OCI-LY1 (cell line): ENCODE measurements around the gene SLC4A2.

Source experiments
- H2AFZ ChIP-seq: fragments of 200-600 bp; sonication (generic), shearing (Covaris generic); 2 replicates; pipeline ENCODE4 v1.6.0; 2014; ENCODE audit warnings: antibody characterized with exemption, mild to moderate bottlenecking, low read length
- H3F3A ChIP-seq: fragments of 200-600 bp; sonication (generic), shearing (Covaris generic); 2 replicates; pipeline ENCODE4 v1.6.0; 2014; ENCODE audit warnings: mild to moderate bottlenecking, antibody characterized with exemption, low read length, moderate library complexity; ENCODE audit not compliant: insufficient read depth
- H3K27ac ChIP-seq: fragments of 200-600 bp; sonication (generic); 2 replicates; pipeline ENCODE4 v1.5.1; 2014; ENCODE audit warnings: low read length, mixed run types, mild to moderate bottlenecking, low read depth; ENCODE audit not compliant: poor library complexity, severe bottlenecking
- H3K27me3 ChIP-seq: fragments of 200-600 bp; sonication (generic); 2 replicates; pipeline ENCODE4 v1.6.0; 2014; ENCODE audit warnings: antibody characterized with exemption, mild to moderate bottlenecking, low read length, moderate library complexity; ENCODE audit not compliant: insufficient read depth
- H3K36me3 ChIP-seq: fragments of 200-600 bp; sonication (generic); 2 replicates; pipeline ENCODE4 v1.6.1; 2014; ENCODE audit warnings: mild to moderate bottlenecking, antibody characterized with exemption, low read length, moderate library complexity, mixed read lengths; ENCODE audit not compliant: insufficient read depth
- H3K4me1 ChIP-seq: fragments of 200-600 bp; sonication (generic); 2 replicates; pipeline ENCODE4 v1.5.1; 2014; ENCODE audit warnings: mild to moderate bottlenecking, low read length, moderate library complexity; ENCODE audit not compliant: insufficient read depth, severe bottlenecking
- H3K4me2 ChIP-seq: fragments of 200-600 bp; sonication (generic), shearing (Covaris generic); 2 replicates; pipeline ENCODE4 v1.6.1; 2014; ENCODE audit warnings: low read length
- H3K4me3 ChIP-seq: fragments of 200-600 bp; sonication (generic); 2 replicates; pipeline ENCODE4 v1.5.1; 2014; ENCODE audit warnings: low read length, low read depth, mild to moderate bottlenecking, mixed read lengths; ENCODE audit not compliant: poor library complexity, severe bottlenecking
- H3K79me2 ChIP-seq: fragments of 200-600 bp; shearing (Covaris generic); 2 replicates; pipeline ENCODE4 v1.6.1; 2016; ENCODE audit warnings: mixed run types, low read length, mixed read lengths; ENCODE audit not compliant: insufficient read depth
- H3K9ac ChIP-seq: fragments of 200-600 bp; sonication (generic), shearing (Covaris generic); 2 replicates; pipeline ENCODE4 v1.6.1; 2014; ENCODE audit warnings: mild to moderate bottlenecking, low read length, mixed read lengths
- H3K9me2 ChIP-seq: fragments of 200-600 bp; sonication (generic), shearing (Covaris generic); 2 replicates; pipeline ENCODE4 v1.6.1; 2014; ENCODE audit warnings: low read depth, mild to moderate bottlenecking, low read length, mixed read lengths
- H3K9me3 ChIP-seq: fragments of 200-600 bp; shearing (Covaris generic); 2 replicates; pipeline ENCODE4 v1.6.1; 2014; ENCODE audit warnings: low read length, mixed read lengths
- H4K20me1 ChIP-seq: fragments of 200-600 bp; sonication (generic), shearing (Covaris generic); 2 replicates; pipeline ENCODE4 v1.6.0; 2016; ENCODE audit warnings: mild to moderate bottlenecking, low read length; ENCODE audit not compliant: insufficient read depth
- CTCF ChIP-seq: fragments of 200-600 bp; sonication (generic), shearing (Covaris generic); IDR thresholded peaks from 2 replicates; pipeline ENCODE4 v1.5.1; 2017; ENCODE audit warnings: mild to moderate bottlenecking, antibody characterized with exemption, low read length, moderate library complexity, mixed read lengths
- EZH2 ChIP-seq: fragments of 200-600 bp; sonication (generic), shearing (Covaris generic); IDR thresholded peaks from 2 replicates; pipeline ENCODE4 v1.8.0; 2017; ENCODE audit warnings: borderline replicate concordance, mixed run types, mild to moderate bottlenecking, antibody characterized with exemption, low read length, moderate library complexity, mixed read lengths

Gene SLC4A2

GRCh38 chr7:151113344-151114150 is 54.2 kb downstream of the SLC4A2 start:
- no peak overlapping the region for H3K4me3 ChIP-seq
- H3K4me1 ChIP-seq = peaks cover 9% of the 10 kb centered on the region
- H3K27ac ChIP-seq = no peak overlapping the region
- H2AFZ ChIP-seq = no peak overlapping the region
- H3F3A ChIP-seq = no peaks in the 10 kb centered on the region
- H3K4me2 ChIP-seq = no peak overlapping the region
- H3K9me2 ChIP-seq = no peaks in the 10 kb centered on the region
- TF ChIP-seq EZH2 = no peak
- TF ChIP-seq CTCF = no peak
- H4K20me1 ChIP-seq = no peaks in the 10 kb centered on the region
- no peak overlapping the region for H3K9ac ChIP-seq
- no peaks in the 10 kb centered on the region for H3K36me3 ChIP-seq
- no peaks in the 10 kb centered on the region for H3K9me3 ChIP-seq
- H3K79me2 ChIP-seq = no peaks in the 10 kb centered on the region
- H3K27me3 ChIP-seq = peaks cover 9% of the 10 kb centered on the region; the same call in 1 of the 2 replicates

GRCh38 chr7:151114151-151115090 is 55.0 kb downstream of the SLC4A2 start:
- no peak overlapping the region for H3K9ac ChIP-seq
- no peak overlapping the region for H3K4me3 ChIP-seq
- no peak overlapping the region for H3K4me2 ChIP-seq

More at GRCh38 chr7:151114151-151115090, 55.0 kb downstream of the SLC4A2 start:
- Histone ChIP-seq H3F3A (no peaks in the 10 kb centered on the region), H3K36me3 (no peaks in the 10 kb centered on the region), H3K27ac (no peak overlapping the region), H4K20me1 (no peaks in the 10 kb centered on the region), H3K27me3 (peaks cover 8% of the 10 kb centered on the region; the same call in 1 of the 2 replicates), H3K9me3 (no peaks in the 10 kb centered on the region), H3K4me1 (peaks cover 9% of the 10 kb centered on the region), H2AFZ (no peak overlapping the region), H3K79me2 (no peaks in the 10 kb centered on the region), H3K9me2 (no peaks in the 10 kb centered on the region)
- TF ChIP-seq EZH2 = no peak
- TF ChIP-seq CTCF = no peak
